ENCODE measurements around the gene PCNA.

Gene PCNA

DNA sequence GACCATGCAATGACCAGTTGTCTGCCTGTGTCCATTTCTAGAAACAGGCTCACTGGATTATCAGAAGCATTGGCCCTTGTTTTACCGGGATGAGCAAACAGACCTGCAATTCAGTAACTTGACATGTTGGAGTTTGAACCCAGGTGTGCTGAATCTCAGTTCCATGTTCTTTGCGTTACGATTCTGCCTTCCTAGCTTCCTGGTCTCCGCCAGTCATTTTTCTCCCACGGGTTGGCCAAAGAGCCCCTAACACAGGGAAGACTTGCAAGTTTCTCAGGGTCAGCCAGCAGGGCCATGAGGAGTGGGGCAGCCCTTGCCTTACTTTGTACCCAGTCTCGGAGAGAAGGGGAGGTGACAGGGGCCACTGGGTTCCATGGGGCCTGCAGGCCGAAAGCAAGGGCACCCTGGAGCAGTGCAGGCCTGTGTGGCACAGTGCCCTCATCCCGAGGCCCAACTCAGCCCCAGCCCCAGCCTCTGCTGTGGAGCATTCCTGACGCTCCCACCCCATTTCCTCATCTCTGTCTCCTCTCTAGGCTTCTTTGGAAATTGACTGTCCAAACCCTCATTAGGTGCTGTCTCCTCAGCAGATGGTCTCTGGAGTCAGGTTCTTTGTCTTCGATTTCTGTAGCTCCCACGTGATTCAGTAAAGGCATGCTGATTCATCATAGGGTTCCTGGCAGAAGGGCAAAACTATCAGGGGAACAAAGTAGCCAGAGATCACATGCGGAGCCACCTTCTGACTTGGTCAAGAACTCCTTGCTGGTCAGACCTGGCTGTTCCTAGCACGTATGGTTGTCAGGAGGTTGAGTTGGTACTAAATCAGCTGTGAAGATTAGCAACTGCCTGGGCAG lies 30.7 kb upstream of the PCNA start:
- Mint-ChIP-seq H3K27ac (no peak overlapping the region), H3K27me3 (no peaks in the 10 kb centered on the region), H3K36me3 (peaks cover 11 to 36% of the 10 kb centered on the region in 2 donors), H3K9me3 (no peaks in the 10 kb centered on the region), H3K4me3 (no peak overlapping the region), H3K4me1 (peaks cover 41 to 77% of the 10 kb centered on the region in 2 donors)
- no peak for ATAC-seq (replicated peaks)
- DNase-seq, result no peak

DNA sequence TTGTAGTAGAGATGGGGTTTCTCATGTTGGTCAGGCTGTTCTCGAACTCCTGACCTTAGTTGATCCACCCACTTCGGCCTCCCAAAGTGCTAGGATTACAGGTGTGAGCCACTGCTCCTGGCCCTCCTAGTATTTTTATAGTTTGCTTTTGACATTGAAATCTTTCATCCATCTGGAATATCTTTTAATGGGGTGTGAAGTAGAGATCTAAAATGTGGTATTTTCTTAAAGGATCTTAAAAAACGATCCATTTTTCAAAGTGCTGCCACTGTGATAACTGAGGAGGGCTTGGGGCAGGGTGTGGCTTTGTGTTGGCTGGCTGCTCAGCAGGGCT lies 30.1 kb upstream of the PCNA start:
- DNase-seq (no peak), ATAC-seq (replicated peaks) (no peak)
- Mint-ChIP-seq H3K36me3 (peaks cover 13 to 39% of the 10 kb centered on the region in 2 donors), H3K27me3 (no peaks in the 10 kb centered on the region), H3K9me3 (no peaks in the 10 kb centered on the region), H3K4me1 (peaks cover 43 to 79% of the 10 kb centered on the region in 2 donors), H3K4me3 (no peak overlapping the region), H3K27ac (no peak overlapping the region)

DNA sequence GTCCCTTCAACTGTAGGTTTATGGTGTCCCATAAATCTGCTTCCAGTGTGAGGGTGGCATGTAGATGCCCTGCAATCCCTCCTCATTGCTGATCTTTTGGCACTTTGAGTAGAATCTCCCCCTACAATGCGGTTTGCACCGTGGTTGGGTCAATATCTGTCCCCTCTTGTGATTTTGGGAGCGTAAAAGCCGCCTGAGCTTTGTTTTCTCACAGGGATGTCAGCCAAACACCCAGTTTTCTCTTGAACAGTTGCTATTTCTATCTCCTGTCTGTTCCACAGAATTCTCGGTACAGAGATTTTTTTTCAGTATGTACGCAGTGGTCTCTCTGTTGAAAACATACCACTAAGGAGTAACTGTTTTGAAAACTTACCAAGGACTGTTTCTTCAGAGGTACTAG lies 28.8 kb upstream of the PCNA start:
- H3K36me3 Mint-ChIP-seq, result peaks cover 13 to 40% of the 10 kb centered on the region in 2 donors
- peaks cover 41 to 78% of the 10 kb centered on the region in 2 donors for H3K4me1 Mint-ChIP-seq
- no peaks in the 10 kb centered on the region for H3K9me3 Mint-ChIP-seq
- no peak for DNase-seq
- no peaks in the 10 kb centered on the region for H3K27me3 Mint-ChIP-seq
- H3K4me3 Mint-ChIP-seq, result no peak overlapping the region
- no peak for ATAC-seq (replicated peaks)
- no peak overlapping the region for H3K27ac Mint-ChIP-seq

DNA sequence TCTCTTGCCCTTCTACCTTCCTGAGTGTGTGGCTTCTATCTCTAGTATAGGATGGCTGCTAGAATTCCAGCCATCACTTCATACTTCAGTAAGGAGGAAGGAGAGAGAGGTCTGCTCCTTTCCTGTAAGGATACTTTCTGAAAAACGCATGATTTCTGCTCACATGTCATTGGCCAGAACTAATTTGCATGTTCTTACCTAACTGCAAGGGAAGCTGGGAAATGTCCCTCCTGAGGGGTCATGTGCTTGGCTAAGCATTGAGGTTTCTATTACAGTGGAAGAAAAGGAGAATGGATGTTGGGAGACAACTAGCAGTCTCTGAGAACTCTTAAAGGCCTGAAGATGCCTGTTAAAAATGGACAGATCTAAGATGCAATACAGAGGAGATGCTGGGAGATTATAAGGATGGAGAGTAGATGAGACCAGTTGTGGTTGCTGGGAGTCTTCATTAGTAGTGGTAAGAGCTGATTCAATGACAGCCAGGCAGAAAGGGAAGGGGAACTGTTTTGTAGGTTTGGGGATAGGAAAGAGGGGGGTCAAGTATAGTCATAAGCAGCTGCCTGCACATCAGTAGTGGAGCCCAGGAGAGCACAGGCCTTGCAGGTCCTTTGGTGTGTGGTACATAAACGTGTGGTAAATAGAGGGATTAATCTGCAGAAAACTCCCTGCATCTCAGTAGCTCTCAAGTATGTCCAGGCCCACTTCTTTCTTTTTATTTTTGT lies 27.3 kb upstream of the PCNA start:
- DNase-seq, result no peak

DNA sequence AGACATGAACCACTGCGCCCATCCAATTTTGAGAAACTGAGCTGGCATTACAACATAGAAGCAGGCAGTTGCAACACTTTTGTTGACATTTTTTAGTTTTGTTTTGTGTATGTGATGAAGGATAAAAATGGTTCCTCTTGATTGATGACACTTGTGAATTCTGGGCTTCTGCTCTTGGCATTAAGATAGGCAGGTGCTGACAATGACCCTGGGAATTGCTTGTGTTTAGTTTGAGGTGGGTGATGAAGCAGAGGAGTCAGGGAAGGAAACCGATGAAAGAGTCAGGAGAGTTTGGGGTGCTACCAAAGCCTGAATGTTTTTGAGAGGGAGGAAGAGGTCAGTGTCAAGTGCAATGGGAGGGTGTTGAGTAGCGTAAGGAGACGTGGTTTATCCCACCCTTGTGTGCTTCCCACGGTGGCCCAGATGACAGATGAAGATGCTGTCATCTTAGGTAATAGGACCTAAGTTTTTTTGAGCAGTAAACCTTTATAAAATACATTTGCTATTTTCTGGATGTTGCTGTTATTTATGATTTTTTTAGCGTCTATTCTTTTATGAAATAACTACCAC lies 26.4 kb upstream of the PCNA start:
- peaks cover 13 to 32% of the 10 kb centered on the region in 2 donors for H3K36me3 Mint-ChIP-seq
- H3K27me3 Mint-ChIP-seq, result no peaks in the 10 kb centered on the region
- DNase-seq, result no peak
- no peak for ATAC-seq (replicated peaks)
- no peak overlapping the region for H3K4me3 Mint-ChIP-seq
- H3K4me1 Mint-ChIP-seq, result peaks cover 46 to 80% of the 10 kb centered on the region in 2 donors
- no peak overlapping the region for H3K27ac Mint-ChIP-seq
- H3K9me3 Mint-ChIP-seq, result no peaks in the 10 kb centered on the region

More for the DNA sequence above, 27.3 kb upstream of the PCNA start:
- H3K4me3 Mint-ChIP-seq, result no peak overlapping the region
- ATAC-seq (replicated peaks), result peak; percentile 50 to 53
- peaks cover 13 to 32% of the 10 kb centered on the region in 2 donors for H3K36me3 Mint-ChIP-seq
- H3K27me3 Mint-ChIP-seq, result no peaks in the 10 kb centered on the region
- peak overlapping the region; percentile 4 for H3K27ac Mint-ChIP-seq
- no peaks in the 10 kb centered on the region for H3K9me3 Mint-ChIP-seq
- peaks cover 41 to 73% of the 10 kb centered on the region in 2 donors for H3K4me1 Mint-ChIP-seq

DNA sequence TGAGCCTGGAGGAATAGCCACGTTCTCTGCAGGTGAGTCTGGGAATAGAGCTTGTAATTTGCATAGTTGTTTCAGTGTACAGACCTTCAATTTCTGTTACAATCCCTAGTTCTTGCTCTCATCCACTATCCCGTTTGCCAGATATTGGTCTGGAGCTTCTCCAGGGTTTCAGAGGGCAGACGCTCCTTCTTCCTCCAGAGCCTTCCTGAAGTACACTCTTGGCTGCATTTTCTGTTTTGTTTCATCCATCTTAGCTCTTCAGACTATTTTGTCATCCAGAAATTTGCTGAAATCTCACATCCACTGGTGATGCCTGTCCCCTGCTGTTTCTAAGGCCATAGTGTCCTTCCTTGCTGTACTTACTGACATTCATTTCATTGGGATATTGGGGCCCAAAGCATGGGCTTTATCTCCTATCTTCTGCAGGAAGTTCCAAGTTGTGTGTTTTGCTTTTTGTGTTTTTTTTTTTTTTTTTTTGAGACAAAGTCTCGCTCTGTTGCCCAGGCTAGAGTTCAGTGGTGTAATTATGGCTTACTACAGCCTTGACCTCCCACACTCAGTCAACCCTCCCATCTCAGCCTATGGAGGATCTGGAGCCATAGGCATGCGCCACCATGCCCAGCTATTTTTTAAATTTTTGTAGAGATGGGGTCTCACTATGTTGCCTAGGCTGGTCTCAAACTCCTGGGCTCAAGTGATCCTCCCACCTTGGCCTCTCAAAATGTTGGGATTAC lies 25.8 kb upstream of the PCNA start:
- H3K27ac Mint-ChIP-seq, result no peak overlapping the region
- no peaks in the 10 kb centered on the region for H3K9me3 Mint-ChIP-seq
- H3K4me3 Mint-ChIP-seq, result no peak overlapping the region
- H3K27me3 Mint-ChIP-seq, result no peaks in the 10 kb centered on the region
- peaks cover 46 to 83% of the 10 kb centered on the region in 2 donors for H3K4me1 Mint-ChIP-seq
- peaks cover 13 to 29% of the 10 kb centered on the region in 2 donors for H3K36me3 Mint-ChIP-seq
- DNase-seq, result no peak
- peak in 1 of 2 donors; percentile 30 for ATAC-seq (replicated peaks)

DNA sequence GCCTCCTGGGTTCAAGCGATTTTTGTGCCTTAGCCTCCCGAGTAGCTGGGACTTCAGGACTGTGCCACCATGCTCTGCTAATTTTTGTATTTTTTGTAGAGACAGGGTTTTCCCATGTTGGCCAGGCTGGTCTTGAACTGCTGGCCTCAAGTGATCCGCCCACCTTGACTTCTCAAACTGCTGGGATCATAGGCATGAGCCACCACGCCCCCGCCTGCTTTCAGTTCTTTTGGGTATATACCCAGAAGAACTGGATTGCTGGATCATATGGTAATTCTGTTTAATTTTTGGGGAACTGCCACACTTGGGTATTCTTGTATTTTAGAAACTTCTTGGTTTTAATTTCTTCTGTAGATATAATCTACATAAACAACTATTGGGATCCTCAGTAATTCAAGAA lies 24.1 kb upstream of the PCNA start:
- ATAC-seq (replicated peaks) (peak; percentile 10 to 21), DNase-seq (no peak)
- Mint-ChIP-seq H3K27me3 (no peaks in the 10 kb centered on the region), H3K4me1 (peaks cover 48 to 72% of the 10 kb centered on the region in 2 donors), H3K4me3 (peak overlapping the region; percentile 14 to 34), H3K36me3 (peaks cover 13 to 29% of the 10 kb centered on the region in 2 donors), H3K9me3 (no peaks in the 10 kb centered on the region), H3K27ac (peak overlapping the region; percentile 1)

DNA sequence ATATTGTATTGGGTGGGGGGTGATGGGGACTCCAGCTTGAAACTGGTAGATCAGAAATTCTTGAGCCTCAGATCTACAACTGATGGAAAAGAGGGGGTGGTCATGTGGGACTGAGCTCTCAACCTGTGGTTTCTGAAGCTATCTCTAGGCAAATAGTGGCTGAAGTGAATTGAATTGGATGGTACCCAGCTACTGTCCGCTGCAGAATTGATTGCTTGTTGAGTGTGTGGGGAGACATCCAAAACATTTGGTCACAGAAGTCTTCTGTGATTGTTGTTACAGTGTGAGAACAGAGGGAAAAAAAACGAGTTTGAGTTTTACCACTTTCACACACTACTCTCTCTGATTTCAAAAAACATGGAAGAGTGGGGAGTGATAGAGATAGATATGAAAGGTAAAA lies 21.9 kb upstream of the PCNA start:
- Mint-ChIP-seq H3K4me1 (peaks cover 40 to 57% of the 10 kb centered on the region in 2 donors), H3K27me3 (no peaks in the 10 kb centered on the region), H3K9me3 (no peaks in the 10 kb centered on the region), H3K4me3 (no peak overlapping the region), H3K27ac (no peak overlapping the region), H3K36me3 (peaks cover 4 to 16% of the 10 kb centered on the region in 2 donors)
- DNase-seq (no peak), ATAC-seq (replicated peaks) (no peak)

DNA sequence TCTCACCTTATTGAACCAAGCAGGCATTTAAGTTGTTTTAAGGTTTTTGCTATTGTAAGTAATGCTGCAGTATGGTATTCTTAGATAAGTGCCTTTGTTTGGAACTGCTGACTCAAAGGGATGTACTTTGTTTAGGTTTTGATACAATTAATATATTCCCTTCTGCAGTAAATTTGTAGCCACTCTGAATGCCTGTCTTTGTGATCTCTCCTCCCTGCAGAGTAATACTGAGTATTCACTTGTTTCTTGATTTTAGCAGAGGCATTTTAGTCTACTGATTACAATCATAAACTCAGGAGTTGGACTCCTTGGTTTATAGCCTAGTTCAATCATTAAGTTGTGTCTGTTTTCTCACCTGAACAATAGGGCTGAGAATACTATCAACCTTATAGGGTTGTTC lies 20.4 kb upstream of the PCNA start:
- no peak overlapping the region for H3K27ac Mint-ChIP-seq
- DNase-seq, result no peak
- ATAC-seq (replicated peaks), result no peak
- no peaks in the 10 kb centered on the region for H3K9me3 Mint-ChIP-seq
- peaks cover 0 to 7% of the 10 kb centered on the region in 2 donors for H3K36me3 Mint-ChIP-seq
- H3K4me1 Mint-ChIP-seq, result peaks cover 43 to 59% of the 10 kb centered on the region in 2 donors
- H3K27me3 Mint-ChIP-seq, result no peaks in the 10 kb centered on the region
- no peak overlapping the region for H3K4me3 Mint-ChIP-seq

DNA sequence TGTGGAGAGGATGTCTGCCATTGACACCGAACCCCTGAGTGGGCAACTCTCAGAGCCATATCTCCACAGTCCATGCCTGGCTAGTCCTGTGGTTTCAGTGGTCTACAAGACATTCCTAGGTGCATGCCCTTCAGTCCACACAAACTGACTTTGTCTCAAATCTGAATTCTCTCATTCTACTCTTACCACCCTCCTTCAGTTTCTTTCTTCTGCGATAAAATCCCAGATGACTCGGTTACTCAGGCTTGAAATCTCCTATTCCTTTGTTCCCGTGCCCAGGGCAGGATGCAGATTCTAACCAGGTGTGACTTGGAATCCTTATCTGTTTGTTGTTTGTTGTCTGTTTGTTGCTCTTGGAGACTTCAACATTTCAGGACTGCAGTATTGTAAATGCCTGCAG lies 16.3 kb upstream of the PCNA start:
- Mint-ChIP-seq H3K4me1 (peaks cover 28 to 38% of the 10 kb centered on the region in 2 donors), H3K27me3 (no peaks in the 10 kb centered on the region), H3K4me3 (peak overlapping the region; percentile 63 to 70), H3K9me3 (no peaks in the 10 kb centered on the region), H3K27ac (peak overlapping the region; percentile 82), H3K36me3 (peaks cover 0 to 8% of the 10 kb centered on the region in 2 donors)
- DNase-seq, result no peak
- ATAC-seq (replicated peaks), result peak; percentile 64 to 67

DNA sequence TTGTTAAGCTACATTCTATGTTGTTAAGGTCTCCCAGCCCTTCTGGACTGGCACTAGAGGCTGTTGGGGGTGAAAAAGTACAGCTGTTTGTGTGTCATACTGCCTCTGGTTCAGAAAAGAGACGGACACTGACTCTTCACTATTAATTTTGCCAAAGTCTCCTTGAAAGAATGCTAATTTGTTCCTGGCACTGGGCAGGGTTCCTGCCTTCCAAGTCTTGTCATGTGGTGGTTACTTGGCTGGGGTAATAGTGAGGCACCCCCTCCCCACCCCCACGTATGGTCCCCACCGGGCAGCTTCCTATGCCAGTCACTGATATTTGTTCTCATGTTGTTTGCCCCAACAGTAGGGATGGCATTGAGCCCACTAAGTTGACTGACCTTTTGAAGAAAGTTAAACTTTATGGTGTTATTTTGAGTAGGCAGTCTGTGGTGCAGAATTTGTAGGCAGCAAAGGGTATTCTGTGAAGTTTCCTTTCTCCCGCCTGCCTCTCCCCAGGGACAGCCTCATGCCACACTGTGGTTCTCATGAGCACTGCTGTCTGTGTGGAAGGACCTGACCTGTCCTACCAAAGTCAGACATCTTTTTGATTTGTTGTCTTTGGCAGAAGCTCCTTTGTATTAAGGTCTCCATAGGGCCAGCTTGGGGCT lies 15.7 kb upstream of the PCNA start:
- DNase-seq (peak; percentile 55), ATAC-seq (replicated peaks) (peak; percentile 98 to 99)
- H3K27ac Mint-ChIP-seq, result peak overlapping the region; percentile 82
- peaks cover 26 to 34% of the 10 kb centered on the region in 2 donors for H3K4me1 Mint-ChIP-seq
- H3K27me3 Mint-ChIP-seq, result no peaks in the 10 kb centered on the region
- peak overlapping the region; percentile 63 to 70 for H3K4me3 Mint-ChIP-seq
- no peaks in the 10 kb centered on the region for H3K9me3 Mint-ChIP-seq
- peaks cover 0 to 8% of the 10 kb centered on the region in 2 donors for H3K36me3 Mint-ChIP-seq

DNA sequence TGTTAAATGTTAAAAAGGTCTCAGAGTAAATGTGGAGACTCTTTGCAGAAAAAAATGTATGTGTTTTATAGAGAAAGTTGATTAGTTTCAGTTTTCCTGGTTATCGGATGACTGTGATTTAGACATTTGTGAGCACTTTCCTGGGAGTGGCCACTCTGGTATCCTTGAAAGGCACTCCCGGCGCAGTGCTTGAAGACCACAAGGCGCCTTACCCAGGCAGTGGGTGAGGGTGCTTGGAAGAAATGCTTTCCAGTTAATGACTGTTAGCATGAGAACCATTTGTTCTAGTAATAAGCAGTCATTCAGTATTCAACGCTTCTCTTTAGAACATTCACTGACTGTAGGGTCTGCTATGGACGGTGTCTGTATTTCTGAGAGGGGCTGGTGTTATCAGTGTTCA lies 14.2 kb upstream of the PCNA start:
- H3K27ac Mint-ChIP-seq, result no peak overlapping the region
- H3K27me3 Mint-ChIP-seq, result no peaks in the 10 kb centered on the region
- ATAC-seq (replicated peaks), result no peak
- DNase-seq, result no peak
- H3K36me3 Mint-ChIP-seq, result peaks cover 0 to 5% of the 10 kb centered on the region in 2 donors
- H3K9me3 Mint-ChIP-seq, result no peaks in the 10 kb centered on the region
- H3K4me1 Mint-ChIP-seq, result peaks cover 24 to 36% of the 10 kb centered on the region in 2 donors
- no peak overlapping the region for H3K4me3 Mint-ChIP-seq

DNA sequence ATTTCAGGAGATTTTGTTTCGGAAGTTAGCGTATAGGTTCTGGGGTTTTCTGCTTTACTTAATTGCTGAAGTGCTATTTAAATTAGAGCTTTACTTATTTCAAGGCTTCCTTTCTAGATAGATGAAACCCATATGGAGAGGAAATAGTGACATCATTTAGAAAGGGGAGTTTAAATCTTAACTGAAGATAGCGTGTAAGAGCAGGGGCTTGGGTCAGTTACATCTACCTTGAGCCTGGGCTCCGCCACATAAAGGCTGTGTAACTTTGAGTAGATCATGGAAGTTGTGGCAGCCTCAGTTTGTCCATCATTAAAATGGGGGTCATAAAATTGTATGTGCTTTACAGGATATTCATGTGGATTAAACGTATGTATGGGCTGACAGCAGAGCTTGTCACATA lies 11.7 kb upstream of the PCNA start:
- ATAC-seq (replicated peaks) (no peak), DNase-seq (no peak)
- peaks cover 5 to 13% of the 10 kb centered on the region in 2 donors for H3K36me3 Mint-ChIP-seq
- H3K4me3 Mint-ChIP-seq, result no peak overlapping the region
- no peaks in the 10 kb centered on the region for H3K9me3 Mint-ChIP-seq
- peak overlapping the region; percentile 32 for H3K27ac Mint-ChIP-seq
- no peaks in the 10 kb centered on the region for H3K27me3 Mint-ChIP-seq
- peaks cover 29 to 44% of the 10 kb centered on the region in 2 donors for H3K4me1 Mint-ChIP-seq

Measured in stimulated activated naive B cell treated with anti-CD40 and anti-IgM and Interleukin-4, amounts not matched to agents 10 μg/mL and 1 μg/mL and 100 μg/mL, for 72 hours (primary cell).